ENCODE measurements around the gene SLC13A2. TPM values are rescaled to one million over a fixed set of nuclear protein-coding genes. Genes with fewer than 3 reads are reported as not detected.

SLC13A2 gene
- total RNA-seq, 1 experiment from 2014 or later = not detected

- Histone ChIP-seq H3K79me1 (ENCODE audit: insufficient read depth, low read depth, low read length, poor library complexity, severe bottlenecking) (no peaks in the 10 kb centered on the region), H3K4ac (ENCODE audit: low read depth, low read length) (no peak overlapping the region), H3K9ac (ENCODE audit: extremely low read depth, insufficient read length, low read length) (no peak overlapping the region), H2AK5ac (ENCODE audit: insufficient read length, low read length) (no peak overlapping the region), H3K27ac (ENCODE audit: insufficient read length, low read depth, low read length) (no peak overlapping the region), H3K18ac (ENCODE audit: insufficient read length, low read depth, low read length) (no peak overlapping the region), H2BK15ac (ENCODE audit: low read depth, low read length) (no peak overlapping the region), H3K4me2 (ENCODE audit: insufficient read depth, insufficient read length, low read length) (peak overlapping the region; percentile 15), H3T11ph (ENCODE audit: low read length) (no peak overlapping the region), H2BK12ac (ENCODE audit: insufficient read length, low read depth, low read length) (no peak overlapping the region), H3K23ac (ENCODE audit: insufficient read length, low read depth, low read length) (no peak overlapping the region), H2BK20ac (ENCODE audit: low read depth, low read length, poor library complexity, severe bottlenecking) (no peak overlapping the region), H2BK120ac (ENCODE audit: low read depth, low read length, poor library complexity, severe bottlenecking) (no peak overlapping the region), H4K91ac (ENCODE audit: insufficient read length, low read depth, low read length) (no peak overlapping the region), H3K79me2 (ENCODE audit: insufficient read depth, low read length) (no peaks in the 10 kb centered on the region), H3K9me3 (ENCODE audit: control insufficient read depth, low read depth, low read length) (no peaks in the 10 kb centered on the region), H3K27me3 (ENCODE audit: insufficient read depth, low read length) (no peaks in the 10 kb centered on the region), H3K56ac (ENCODE audit: insufficient read length, low read depth, low read length) (no peak overlapping the region), H4K20me1 (ENCODE audit: control insufficient read depth, insufficient read depth, insufficient read length) (no peaks in the 10 kb centered on the region), H3K4me1 (ENCODE audit: insufficient read depth, low read length) (peaks cover 2% of the 10 kb centered on the region; the same call in 1 of the 2 replicates), H3K23me2 (ENCODE audit: insufficient read length, low read depth, low read length, poor library complexity, severe bottlenecking) (no peaks in the 10 kb centered on the region), H2AFZ (ENCODE audit: low read length) (no peak overlapping the region), H4K5ac (ENCODE audit: insufficient read length, low read depth, low read length) (no peak overlapping the region), H3K14ac (ENCODE audit: insufficient read depth, low read length) (no peak overlapping the region), H4K8ac (replicated peaks; ENCODE audit: insufficient read length, low read depth, low read length) (no peak overlapping the region), H2BK5ac (ENCODE audit: insufficient read length, low read length) (no peak overlapping the region)
- peak; percentile 78 for DNase-seq
- TF ChIP-seq CTCF (conservative IDR thresholded peaks at IDR 0.05) = no peak
- Mint-ChIP-seq H3K27me3 (ENCODE audit: low read depth) (peaks cover 7% of the 10 kb centered on the region), H3K9me3 (no peaks in the 10 kb centered on the region), H3K4me1 (peaks cover 18 to 40% of the 10 kb centered on the region in 2 experiments), H3K27ac (no peak overlapping the region), H3K36me3 (ENCODE audit: insufficient read depth in 1 of 3, low read depth in 3 of 3) (no peaks in the 10 kb centered on the region; a peak in 1 of 7 replicates), H3K4me3 (no peak overlapping the region)
- no CpG with 5 or more reads among the region's 9 CpGs for WGBS (ENCODE audit: extremely low coverage, insufficient read length, low lambda C conversion rate)
These were observed 24.5 kb downstream of the SLC13A2 start for GRCh38 chr17:28497931-28498330.
